ENCODE measurements around the gene GAB3.
A peak's percentile ranks its signal among the peaks of the same experiment; 100 is the strongest.

GAB3 gene, protein sequence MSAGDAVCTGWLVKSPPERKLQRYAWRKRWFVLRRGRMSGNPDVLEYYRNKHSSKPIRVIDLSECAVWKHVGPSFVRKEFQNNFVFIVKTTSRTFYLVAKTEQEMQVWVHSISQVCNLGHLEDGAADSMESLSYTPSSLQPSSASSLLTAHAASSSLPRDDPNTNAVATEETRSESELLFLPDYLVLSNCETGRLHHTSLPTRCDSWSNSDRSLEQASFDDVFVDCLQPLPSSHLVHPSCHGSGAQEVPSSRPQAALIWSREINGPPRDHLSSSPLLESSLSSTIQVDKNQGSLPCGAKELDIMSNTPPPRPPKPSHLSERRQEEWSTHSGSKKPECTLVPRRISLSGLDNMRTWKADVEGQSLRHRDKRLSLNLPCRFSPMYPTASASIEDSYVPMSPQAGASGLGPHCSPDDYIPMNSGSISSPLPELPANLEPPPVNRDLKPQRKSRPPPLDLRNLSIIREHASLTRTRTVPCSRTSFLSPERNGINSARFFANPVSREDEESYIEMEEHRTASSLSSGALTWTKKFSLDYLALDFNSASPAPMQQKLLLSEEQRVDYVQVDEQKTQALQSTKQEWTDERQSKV

DNA sequence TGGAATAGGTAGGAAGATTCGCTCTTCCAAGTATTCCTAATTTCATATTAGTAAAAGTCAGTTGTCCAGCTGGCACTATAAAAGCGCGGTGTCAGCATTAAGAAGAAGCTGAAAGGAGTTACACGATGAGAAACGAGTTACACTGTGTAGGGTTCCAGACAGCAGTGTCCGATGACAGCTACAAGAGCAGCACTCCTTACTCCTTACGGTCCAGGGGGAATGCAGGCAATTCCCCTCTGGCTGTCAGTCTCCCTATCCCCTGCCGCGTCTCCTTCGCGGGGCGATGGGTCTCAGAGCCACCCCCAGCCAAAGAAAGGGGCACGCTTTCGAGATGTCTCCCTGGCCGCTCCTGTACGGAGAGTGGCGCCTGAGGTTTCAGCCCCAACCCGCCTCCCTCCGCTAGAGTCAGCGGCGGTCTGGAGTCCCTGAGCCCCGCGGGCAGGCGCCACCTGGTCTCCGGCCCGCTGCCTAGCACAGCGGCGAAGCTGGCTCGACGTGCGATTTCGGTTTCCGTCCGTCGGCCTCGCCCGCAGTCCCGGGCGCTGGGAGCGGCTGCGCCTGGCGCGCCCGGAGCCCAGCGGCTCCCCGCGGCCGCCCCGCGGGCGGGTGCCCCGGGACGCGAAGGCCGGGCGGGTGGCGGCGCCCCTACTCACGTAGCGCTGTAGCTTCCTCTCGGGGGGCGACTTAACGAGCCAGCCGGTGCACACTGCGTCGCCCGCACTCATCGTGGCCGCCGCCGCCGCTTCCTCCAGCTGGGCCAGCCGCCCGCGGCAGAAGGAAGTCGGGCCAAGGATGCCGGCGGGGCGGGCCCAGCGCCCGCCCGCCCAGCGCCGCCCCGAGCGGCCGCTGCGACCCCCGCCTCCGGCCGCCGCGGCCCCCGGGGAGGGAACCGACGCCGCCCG, at the start of gene GAB3:
GAB3 (minus strand) TSS at position 777 of the 902 bp plus-strand sequence; CDS start at position 725, 52 bp downstream.
- no peak for DNase-seq (ENCODE audit: low read depth in 4 of 4, low spot score in 1 of 4)

DNA sequence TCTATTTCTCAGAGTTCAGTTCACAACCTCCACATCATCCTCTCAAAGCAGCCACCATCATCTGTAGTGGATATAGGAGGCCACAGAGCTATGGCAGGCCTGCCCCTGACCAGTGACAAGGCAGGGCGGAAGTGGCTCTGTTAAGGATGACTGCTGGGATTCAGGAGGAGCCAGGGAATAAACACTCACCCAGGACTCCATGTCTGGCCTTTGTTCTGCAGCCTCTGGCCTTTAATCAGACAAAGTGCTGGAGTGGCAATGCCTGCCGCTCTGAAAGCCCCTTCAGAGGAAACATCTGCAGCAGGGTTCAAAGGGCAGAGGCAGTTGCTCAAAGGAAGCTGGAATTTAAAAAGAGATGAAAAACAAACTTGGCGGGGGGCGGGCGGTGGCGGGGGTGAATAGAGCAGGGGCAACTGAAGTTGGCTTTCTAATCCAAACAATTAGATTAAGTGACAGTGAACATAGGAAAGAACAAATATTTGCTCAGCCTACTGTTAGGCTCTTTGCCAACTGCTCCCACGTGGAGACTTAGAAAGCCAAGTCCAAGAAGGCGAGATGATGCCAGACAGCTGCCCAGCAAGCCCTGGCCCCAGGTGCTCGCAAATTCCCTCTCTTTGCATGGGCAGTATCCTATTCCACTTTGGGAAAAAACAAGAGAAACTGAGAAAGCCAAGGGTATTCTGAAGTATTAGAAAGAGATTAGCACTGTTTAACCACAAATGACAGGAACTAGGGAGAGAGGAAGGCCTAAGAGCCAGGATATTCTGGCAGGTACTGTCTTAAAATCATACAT, 48.9 kb upstream of the GAB3 start:
- DNase-seq (ENCODE audit: low read depth in 4 of 4, low spot score in 1 of 4): no peak

DNA sequence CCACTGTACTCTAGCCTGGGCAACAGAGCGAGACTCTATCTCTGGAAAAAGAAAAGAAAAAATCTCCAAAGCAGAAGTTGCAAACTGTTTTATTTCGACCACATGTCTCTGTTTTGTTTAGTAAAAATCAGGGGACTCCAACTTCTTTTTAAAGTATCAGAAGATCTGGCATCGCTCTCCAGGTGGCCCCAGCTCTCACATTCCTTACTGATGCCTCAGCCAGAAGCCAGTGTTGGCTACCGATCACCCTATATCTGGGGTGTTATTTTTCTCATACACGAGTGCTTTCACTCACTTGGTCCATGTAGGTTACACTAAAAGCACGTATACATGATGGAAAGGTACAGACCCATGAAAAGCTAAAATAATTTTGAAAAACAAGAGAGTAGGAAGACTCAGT, 46.1 kb upstream of the GAB3 start:
- DNase-seq (ENCODE audit: low read depth in 4 of 4, low spot score in 1 of 4): no peak

DNA sequence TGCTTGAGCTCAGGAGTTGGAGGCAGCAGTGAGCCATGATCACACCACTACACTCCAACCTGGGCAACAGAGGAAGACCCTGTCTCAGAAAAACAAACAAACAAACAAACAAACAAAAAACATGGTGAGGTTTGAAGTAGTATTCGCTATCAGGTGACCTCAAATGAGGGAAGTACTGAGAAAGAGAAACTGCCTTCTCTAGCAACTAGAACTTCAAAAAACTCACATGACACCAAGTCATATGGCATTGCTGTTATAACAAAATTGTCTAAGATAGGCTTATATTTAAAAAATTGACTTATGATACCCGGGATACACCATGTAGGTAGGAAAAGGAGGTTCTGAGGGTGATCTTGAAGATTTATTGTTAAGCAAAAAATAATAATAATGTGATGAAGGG, 44.1 kb upstream of the GAB3 start:
- no peak for DNase-seq (ENCODE audit: low read depth in 4 of 4, low spot score in 1 of 4)

DNA sequence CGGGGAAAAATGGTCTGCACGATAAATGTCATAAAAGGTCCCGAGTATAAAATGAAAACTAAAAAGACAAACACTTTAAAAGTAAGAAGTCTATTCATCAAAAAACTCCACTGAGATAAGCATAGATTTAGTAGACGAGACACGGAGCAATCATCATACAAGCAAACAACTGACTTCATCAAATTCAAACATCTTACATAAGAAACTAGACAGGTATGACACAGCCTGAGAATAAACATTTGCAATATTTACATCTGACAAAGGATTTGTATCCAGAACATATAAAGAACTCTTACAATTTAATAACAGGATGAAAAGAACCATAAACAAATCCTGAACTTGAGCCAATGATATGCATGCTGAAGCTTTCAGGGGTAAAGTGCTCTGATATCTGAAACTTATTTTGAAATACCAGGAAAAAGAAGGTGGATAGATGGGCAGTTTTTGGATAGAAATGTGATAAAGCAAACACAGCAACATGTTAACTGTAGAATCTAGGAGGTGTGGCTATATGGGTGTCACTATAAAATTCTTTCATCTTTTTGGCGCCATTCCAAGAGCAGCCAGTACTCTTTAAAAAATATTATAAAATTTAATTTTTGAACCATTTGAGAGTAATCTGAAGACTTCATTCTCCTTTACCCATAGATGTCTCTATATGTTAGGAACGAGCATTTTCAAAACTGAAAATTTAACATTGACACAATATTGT, 42.4 kb upstream of the GAB3 start:
- DNase-seq (ENCODE audit: low read depth in 4 of 4, low spot score in 1 of 4): no peak

DNA sequence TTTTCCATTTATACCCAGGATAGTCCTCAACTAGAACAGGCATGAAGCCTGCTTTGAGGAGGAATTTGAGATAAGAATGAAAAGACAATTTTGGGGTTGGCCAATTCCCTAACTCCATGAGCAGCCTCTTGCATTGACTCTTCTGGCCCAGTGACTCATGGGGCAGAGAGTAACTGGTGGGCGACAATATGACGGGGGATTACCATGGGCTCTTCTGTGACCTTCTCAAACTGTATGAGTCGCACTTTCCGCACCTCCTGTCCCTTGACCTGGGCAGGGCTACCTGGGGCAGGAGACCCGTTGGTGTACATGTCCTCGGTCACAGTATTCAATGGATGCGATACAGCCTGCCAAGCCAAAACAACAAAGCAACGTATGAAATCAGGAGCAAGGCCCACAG, 41.1 kb upstream of the GAB3 start:
- no peak for DNase-seq (ENCODE audit: low read depth in 4 of 4, low spot score in 1 of 4)

DNA sequence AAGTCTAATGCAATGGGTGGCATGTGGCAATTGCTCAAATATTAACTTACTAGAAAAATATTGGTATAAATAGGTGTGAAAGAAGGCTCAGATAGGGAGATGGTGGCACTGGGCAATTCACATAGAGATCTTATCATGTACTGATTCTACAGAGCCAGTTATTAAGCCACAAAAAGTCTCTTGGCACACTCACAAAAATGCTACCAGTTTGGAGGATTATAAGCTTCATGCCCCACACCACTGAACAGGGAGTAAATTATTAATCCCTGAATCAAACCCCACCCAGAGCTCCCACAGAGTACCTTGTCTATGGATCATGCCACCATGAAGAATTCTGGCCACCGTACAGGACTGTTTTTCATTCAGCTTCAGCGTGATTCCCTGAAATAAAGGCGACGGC, 40.6 kb upstream of the GAB3 start:
- DNase-seq (ENCODE audit: low read depth in 4 of 4, low spot score in 1 of 4): no peak

DNA sequence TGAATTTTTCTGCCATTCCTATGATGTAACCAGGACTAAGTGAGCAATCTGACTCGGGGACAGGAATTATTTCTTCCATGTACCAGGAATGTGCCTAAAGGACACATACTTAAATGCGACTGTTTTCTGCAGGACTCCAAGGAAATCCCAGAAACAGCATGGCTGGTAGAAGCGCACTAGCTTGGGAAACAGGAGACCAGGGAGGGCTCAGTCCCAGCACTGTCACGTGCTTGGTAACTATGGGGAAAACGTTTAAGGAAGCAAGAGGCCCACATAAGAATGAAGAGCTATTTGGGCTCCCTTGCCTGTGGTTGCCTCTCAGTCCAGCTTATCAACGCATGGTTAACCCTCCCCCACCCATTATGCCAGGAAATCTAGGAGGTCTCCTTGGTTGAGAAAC, 34.8 kb upstream of the GAB3 start:
- no peak for DNase-seq (ENCODE audit: low read depth in 4 of 4, low spot score in 1 of 4)

DNA sequence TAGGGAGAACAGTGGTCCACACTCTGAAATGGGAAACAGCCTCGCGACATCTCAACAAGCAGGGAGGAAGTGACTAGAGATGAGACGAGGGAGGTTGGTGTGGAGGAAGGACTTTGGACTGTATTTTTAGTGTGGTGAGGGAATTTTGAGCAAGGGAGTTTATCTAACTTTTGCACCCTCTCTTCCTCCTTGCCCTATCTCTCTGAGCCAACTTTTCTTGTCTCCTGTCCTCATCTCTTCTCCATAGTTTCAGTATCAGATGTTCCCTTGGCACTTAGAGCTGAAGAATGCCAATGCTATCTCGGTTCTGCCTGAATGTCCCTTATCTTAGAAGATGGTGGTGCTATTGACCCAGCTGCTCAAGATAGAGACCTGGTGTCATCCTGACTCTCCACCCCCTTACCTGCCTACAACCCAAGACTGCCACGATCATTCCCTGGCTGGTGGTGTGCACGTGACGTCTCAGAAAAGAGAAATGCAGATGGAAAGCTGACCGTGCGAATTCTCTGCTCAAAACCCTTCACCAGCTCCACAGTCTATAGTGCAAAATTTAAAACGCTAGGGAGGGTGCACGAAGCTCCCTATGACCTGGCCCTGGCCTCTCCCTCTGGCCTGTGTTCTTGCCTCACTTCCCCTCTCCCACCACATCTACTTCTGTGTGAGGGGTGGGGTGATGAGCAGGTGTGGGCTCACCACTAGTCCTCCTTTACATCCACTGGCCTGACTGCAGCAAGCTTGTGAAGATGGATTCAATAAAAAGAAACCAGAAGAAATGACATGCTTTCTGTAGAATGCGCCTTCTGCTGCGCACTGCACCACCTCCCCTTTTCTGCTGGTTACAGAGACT, 33.5 kb upstream of the GAB3 start:
- no peak for DNase-seq (ENCODE audit: low read depth in 4 of 4, low spot score in 1 of 4)

DNA sequence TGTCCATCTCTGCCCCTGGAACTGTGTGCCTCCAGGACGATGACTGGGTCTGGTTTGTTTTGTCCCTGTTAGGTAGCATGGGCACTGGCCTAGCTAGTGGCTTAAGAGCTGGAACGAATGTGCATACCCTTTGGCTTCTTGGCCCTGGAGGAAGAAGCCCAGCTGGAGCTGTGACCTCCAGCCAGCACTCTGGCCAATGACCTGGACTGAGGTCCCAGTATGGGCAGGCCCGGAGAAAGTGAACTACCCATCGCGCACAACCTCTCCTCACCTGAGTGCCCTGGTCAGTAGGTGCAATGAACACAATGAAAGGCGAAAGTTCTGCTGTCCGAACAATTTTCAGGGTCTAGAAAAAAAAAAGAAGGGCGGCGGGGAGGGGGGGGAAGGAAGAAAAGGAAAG, 30.1 kb upstream of the GAB3 start:
- no peak for DNase-seq (ENCODE audit: low read depth in 4 of 4, low spot score in 1 of 4)

DNA sequence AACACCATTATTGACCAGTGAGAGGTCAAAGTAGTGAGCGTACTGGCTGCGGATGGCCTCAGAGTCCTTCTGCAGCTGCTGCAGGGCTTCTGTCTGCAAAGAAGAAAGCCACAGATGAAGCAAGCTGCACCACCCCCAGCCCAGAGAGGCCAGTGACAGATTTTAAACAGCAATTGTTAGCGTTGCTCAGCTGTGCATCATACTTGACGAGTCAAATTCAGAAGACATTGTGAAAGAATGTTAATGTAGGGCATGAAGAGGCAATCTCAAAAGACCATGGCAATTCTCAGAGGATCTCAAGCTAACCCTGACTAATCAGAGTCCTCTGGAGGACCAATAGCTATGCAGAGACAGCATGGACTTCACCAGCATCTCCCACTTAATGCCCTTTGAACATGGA, 28.4 kb upstream of the GAB3 start:
- no peak for DNase-seq (ENCODE audit: low read depth in 4 of 4, low spot score in 1 of 4)

DNA sequence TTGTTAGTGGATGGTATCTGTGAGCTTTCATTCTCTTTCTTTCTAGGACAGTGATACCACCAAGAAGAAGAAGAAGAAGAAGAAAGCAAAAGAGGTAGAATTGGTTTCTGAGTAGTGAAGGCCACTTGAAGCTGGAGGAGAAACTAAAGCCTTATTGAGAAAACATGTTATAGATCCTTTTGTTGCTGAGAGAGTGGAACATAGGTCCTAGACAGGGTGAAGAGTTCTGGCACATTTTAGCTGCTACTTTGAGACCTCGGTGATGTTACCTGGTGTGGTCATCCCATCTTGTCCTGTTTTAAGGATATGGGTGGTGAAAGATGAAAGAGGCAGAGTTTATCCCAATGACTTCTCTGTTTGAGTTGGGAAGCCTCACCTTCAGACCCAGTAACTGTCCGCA, 25.9 kb upstream of the GAB3 start:
- DNase-seq (ENCODE audit: low read depth in 4 of 4, low spot score in 1 of 4): no peak

DNA sequence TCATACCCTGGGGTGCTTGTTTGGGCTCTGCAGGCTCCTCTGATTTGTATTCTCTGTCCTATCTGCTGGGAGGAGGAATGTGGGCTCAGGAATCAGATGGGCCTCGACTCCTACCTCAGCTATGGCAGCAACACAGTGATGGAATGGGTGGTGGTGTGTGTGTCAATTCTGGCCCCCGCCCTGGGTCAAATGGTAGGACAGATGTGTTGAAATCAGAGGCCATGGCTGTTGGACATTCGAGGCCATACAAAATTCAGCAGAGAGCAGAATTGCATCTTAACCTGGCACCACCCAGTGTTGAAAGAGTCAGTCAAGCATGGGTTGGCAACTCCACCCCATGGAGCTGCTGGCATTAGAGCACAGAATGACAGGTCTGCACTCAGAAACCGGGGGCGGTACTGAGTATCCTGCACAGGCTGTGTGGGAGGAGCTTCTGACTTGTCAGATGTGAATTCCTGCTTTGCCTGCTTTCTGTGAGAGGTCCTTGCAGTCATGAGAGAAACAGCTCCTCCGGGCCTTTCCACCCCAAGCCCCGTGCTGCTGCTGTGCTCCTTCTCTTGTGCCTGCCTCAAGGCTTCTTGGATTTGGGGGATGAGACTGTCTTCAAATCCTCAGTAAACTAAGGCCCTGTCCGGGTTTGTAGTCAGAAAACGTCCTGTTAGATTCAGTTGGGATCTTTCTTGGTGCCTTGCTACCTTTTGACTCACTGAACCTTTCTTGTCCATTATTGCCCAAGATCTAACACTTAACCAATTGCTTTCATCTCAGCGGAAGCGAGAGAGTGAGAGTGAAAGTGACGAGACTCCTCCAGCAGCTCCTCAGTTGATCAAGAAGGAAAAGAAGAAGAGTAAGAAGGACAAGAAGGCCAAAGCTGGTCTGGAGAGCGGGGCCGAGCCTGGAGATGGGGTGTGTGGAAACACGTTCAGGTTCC, 24.8 kb upstream of the GAB3 start:
- DNase-seq (ENCODE audit: low read depth in 4 of 4, low spot score in 1 of 4): no peak

DNA sequence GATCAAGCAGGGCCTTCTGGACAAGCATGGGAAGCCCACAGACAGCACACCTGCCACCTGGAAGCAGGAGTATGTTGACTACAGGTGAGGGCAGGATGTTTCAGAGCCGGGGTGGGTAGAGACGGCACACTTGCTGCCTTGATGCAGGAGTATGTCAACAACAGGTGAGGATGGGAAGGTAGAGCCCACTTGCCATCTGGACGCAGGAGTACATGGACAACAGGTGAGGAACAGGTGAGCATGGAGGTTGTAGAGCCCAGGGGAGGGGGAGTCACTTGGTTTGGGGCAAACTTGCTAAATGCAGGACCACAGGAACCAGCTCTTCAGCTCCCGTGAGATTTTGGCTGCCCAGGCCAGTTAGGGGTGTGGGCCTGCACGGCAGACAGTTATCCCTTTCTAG, 23.7 kb upstream of the GAB3 start:
- DNase-seq (ENCODE audit: low read depth in 4 of 4, low spot score in 1 of 4): no peak

DNA sequence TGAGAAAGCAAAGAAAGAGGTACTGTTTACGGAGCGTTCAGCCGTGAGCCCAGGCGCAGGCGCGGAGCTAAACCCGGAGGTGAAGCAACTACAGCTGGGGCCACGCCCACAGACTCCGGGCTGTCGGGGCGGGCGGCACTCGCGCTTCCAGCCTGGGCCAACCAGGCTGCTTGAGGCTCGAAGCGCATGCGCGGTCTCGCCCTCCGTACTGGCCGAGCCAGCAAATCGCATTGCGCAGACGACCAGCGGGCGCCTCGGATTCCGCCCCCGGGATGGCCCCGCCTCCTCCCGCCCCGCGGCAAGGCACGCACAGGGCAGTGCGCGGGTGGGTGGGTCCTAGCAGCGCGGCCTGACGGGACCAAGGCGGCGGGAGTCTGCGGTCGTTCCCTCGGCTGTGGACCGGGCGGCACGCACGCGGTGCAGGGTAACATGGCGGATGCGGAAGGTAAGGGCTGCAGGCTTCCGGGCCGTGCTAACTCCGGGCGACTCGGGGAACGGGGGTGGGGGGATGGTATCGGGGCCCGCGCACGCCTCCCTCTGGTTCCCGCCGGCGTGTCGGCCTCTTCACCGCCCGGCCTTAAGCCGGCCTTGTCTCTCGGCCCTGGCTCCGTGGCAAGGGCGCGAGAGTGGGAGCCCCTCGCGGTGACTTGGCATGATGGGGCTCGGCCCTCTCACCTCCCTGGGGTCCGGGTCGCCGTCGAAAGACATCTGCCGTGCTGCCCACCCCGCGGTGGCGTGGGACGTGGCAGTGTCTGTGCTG, 11.8 kb upstream of the GAB3 start, which contains the start of gene DKC1:
DKC1 (plus strand) TSS at position 328 of the 760 bp plus-strand sequence; CDS start at position 430, 102 bp downstream.
- peak; percentile 69 to 92 (median 82) for DNase-seq (ENCODE audit: low read depth in 4 of 4, low spot score in 1 of 4)

DNA sequence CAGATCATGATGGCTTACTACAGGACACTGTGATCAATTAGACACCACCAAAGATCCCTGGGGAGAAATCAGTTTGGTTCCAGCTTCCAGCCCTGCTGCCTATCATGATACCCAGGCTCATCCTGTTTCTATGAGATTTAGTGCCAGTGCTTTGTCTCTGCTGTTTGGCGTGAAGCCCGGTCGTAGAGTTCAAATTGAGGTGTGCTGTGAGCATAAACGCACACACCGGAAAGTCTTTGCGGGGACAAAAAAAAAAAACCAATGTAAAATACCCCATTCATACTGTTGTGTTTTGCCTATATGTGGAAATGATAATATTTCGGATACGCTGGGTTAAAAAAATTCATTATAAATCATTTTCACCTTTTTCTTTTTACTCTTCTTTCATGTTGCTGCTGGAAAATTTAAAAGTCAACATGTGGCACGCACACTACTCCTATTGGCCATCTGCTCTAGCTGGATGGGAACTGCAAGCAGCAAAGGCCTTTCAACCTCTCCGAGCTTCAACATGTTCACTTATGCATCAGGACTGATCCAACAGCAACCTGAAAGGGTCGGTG, 11.2 kb upstream of the GAB3 start:
- no peak for DNase-seq (ENCODE audit: low read depth in 4 of 4, low spot score in 1 of 4)

DNA sequence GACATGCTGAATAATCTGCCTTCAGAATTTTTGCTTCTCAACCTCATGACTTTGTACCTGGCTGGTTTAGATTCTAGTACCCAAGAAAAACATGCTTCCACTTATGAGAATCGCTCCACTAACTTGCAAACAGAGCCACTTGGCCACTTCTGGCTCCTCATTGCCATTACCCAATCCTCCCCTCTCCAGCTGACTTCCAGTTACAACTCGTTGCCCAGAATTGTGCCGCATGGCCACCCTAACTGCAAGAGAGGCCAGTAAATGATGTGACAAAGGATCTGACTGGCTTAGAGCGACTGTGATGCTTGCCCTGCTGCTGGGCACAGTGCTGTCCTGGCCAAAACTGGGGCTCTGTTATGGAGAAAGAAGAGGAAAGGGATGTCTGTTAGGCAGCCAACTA, 7.8 kb upstream of the GAB3 start:
- DNase-seq (ENCODE audit: low read depth in 4 of 4, low spot score in 1 of 4): no peak
